ENCODE data around the gene GAD2.

GAD2 gene

DNA sequence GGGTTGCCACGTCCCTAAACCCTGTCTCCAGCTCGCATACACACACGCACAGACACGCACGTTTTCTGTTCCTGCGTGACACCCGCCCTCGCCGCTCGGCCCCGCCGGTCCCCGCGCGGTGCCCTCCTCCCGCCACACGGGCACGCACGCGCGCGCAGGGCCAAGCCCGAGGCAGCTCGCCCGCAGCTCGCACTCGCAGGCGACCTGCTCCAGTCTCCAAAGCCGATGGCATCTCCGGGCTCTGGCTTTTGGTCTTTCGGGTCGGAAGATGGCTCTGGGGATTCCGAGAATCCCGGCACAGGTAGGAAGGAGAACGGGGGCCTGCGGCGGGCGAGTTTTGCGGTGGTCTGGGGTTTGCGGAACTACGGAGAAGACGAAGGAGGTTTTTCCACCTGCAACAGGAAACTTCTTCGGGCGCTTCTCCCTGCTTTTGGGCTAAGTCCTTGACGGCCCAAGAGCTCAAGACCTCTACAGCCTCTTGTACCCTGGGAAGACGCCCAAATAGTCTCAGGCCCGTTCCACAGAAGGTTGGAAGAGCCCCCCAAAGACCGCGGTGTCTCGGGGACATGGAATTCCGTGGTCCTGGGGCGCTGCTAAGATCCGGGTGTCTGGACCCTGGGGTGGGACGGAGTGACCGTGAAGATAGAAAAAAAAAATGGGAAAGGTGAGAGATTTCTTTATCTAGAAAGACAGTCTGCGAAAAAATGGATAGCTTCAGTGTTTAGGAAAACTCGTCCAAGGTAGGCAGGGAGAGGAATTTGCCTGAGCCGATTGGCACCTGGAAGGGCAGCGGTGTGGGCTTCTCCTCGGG lies at the start of gene GAD2:
Gene GAD2 (plus strand): TSS at position 190 of the 811 bp plus-strand sequence. CDS start 36 bp downstream, at position 226.
- DNase-seq (ENCODE audit: extremely low spot score): no peak
- POLR2A ChIA-PET: no interaction called here
- no peak for TF ChIP-seq CTCF (IDR thresholded peaks at IDR 0.05; ENCODE audit: control extremely low read depth, extremely low read depth, low read depth, missing control alignments)
- CTCF ChIA-PET: interaction anchor here (0.8 to 1.3 kb wide), 2 partner anchors 11 to 341 kb away, joined by 3 to 4 read pairs; no protein-coding TSS in a partner anchor

- ChIA-PET POLR2A (no interaction called here), CTCF (interaction anchor here (1.2 to 1.4 kb wide), 2 partner anchors 9 to 10 kb away, joined by 3 to 4 read pairs; no protein-coding TSS in a partner anchor)
- TF ChIP-seq CTCF (IDR thresholded peaks at IDR 0.05; ENCODE audit: control extremely low read depth, extremely low read depth, low read depth, missing control alignments): no peak
- DNase-seq (ENCODE audit: extremely low spot score): no peak
Measured at GRCh38 chr10:26169466-26169865, 47.1 kb upstream of the GAD2 start.

GRCh38 chr10:26172131-26172530 lies 44.4 kb upstream of the GAD2 start:
- POLR2A ChIA-PET: no interaction called here
- DNase-seq (ENCODE audit: extremely low spot score): no peak
- CTCF ChIA-PET: interaction anchor here (0.8 to 0.9 kb wide), 2 partner anchors 10 to 22 kb away, joined by 3 read pairs; no protein-coding TSS in a partner anchor
- TF ChIP-seq CTCF (IDR thresholded peaks at IDR 0.05; ENCODE audit: control extremely low read depth, extremely low read depth, low read depth, missing control alignments): no peak

GRCh38 chr10:26173837-26174236 lies 42.7 kb upstream of the GAD2 start:
- no peak for TF ChIP-seq CTCF (IDR thresholded peaks at IDR 0.05; ENCODE audit: control extremely low read depth, extremely low read depth, low read depth, missing control alignments)
- POLR2A ChIA-PET: no interaction called here
- CTCF ChIA-PET: no interaction called here
- no peak for DNase-seq (ENCODE audit: extremely low spot score)

GRCh38 chr10:26177341-26177740 lies 39.2 kb upstream of the GAD2 start:
- POLR2A ChIA-PET: no interaction called here
- CTCF ChIA-PET: interaction anchor here (1.0 kb wide), 1 partner anchor 14 kb away, joined by 3 read pairs; no protein-coding TSS in a partner anchor
- no peak for TF ChIP-seq CTCF (IDR thresholded peaks at IDR 0.05; ENCODE audit: control extremely low read depth, extremely low read depth, low read depth, missing control alignments)
- DNase-seq (ENCODE audit: extremely low spot score): no peak

GRCh38 chr10:26194275-26194674 lies 22.3 kb upstream of the GAD2 start:
- DNase-seq (ENCODE audit: extremely low spot score): no peak
- POLR2A ChIA-PET: no interaction called here
- CTCF ChIA-PET: interaction anchor here (0.9 to 1.7 kb wide), 4 partner anchors 10 to 43 kb away, joined by 3 read pairs; no protein-coding TSS in a partner anchor
- no peak for TF ChIP-seq CTCF (IDR thresholded peaks at IDR 0.05; ENCODE audit: control extremely low read depth, extremely low read depth, low read depth, missing control alignments)
